AG10803 (cell line): Measurements from ENCODE around the gene CIZ1.
A peak's percentile ranks its signal among the peaks of the same experiment; 100 is the strongest.

Experiments used
- DNase-seq: peaks from one replicate; pipeline ENCODE4 v3.0.0; 2010; ENCODE audit warnings: low read depth
- H3K4me3 ChIP-seq: 2 replicates; pipeline ENCODE4 v1.5.1; 2011; ENCODE audit warnings: mild to moderate bottlenecking, low read length, control low read depth
- CTCF ChIP-seq: conservative IDR thresholded peaks from 2 replicates; pipeline ENCODE4 v1.5.1; 2011; ENCODE audit warnings: mild to moderate bottlenecking, low read length, control low read depth, inconsistent platforms

CIZ1 gene

GRCh38 chr9:128174062-128174461, 17.3 kb downstream of the CIZ1 start:
- no peak overlapping the region for H3K4me3 ChIP-seq
- no peak for DNase-seq
- TF ChIP-seq CTCF: no peak

- H3K4me3 ChIP-seq: no peak overlapping the region
- no peak for DNase-seq
- no peak for TF ChIP-seq CTCF
These were observed 21.4 kb downstream of the CIZ1 start for GRCh38 chr9:128169925-128170324.

GRCh38 chr9:128169492-128169891, 21.9 kb downstream of the CIZ1 start:
- no peak for DNase-seq
- H3K4me3 ChIP-seq: no peak overlapping the region

GRCh38 chr9:128168731-128169308, 22.6 kb downstream of the CIZ1 start:
- H3K4me3 ChIP-seq: no peak overlapping the region
- TF ChIP-seq CTCF: no peak
- DNase-seq: no peak

More at GRCh38 chr9:128169492-128169891, 21.9 kb downstream of the CIZ1 start:
- no peak for TF ChIP-seq CTCF

- TF ChIP-seq CTCF: no peak
- DNase-seq: no peak
- no peak overlapping the region for H3K4me3 ChIP-seq
These were observed 24.2 kb downstream of the CIZ1 start for GRCh38 chr9:128167209-128167608.

GRCh38 chr9:128166169-128166568, 25.2 kb downstream of the CIZ1 start:
- TF ChIP-seq CTCF: no peak
- H3K4me3 ChIP-seq: no peak overlapping the region
- no peak for DNase-seq

GRCh38 chr9:128164307-128164885, 27.0 kb downstream of the CIZ1 start:
- TF ChIP-seq CTCF: no peak
- DNase-seq: peak; percentile 11
- H3K4me3 ChIP-seq: no peak overlapping the region
